Measurements from ENCODE around the gene ERH.

The ERH gene

GRCh38 chr14:69331206-69331605, 66.9 kb downstream of the ERH start:
- no peak for DNase-seq (ENCODE audit: low read depth in 1 of 2, low spot score in 1 of 2)

Data from activated CD4-positive, alpha-beta T cell treated with anti-CD3 and anti-CD28 coated beads, Interleukin-2, amount 50 U/mL, for 24 hours (primary cell).